Measurements from ENCODE around the gene LDLRAD4.

Gene LDLRAD4

DNA sequence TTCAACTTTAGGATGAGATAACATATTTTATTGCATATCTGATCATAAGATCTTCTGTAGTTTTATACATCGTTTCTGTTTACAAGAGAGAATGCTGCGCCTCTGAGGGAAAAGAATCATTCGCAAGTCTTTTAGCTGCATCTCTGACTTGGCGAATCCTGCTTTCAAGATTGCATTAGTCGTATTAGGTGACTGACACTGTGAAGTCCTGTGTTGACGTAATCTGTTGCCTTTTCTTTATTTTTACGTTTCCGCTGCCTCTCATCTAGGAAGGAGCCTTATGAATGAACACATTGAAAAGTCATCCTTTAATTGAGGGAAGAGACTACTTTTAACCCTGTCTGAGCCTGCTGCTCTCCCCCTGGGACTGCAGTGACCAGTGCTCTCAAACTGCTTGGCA, 101.5 kb downstream of the LDLRAD4 start:
- no peak overlapping the region for H3K4me3 ChIP-seq (ENCODE audit: low read depth in 1 of 2, low read length in 2 of 2)
- H3K9me3 ChIP-seq (ENCODE audit: insufficient read depth, low read length, severe bottlenecking) = peaks cover 3% of the 10 kb centered on the region
- H2AFZ ChIP-seq (ENCODE audit: low read depth, low read length) = no peak overlapping the region
- TF ChIP-seq, protein P1, sequence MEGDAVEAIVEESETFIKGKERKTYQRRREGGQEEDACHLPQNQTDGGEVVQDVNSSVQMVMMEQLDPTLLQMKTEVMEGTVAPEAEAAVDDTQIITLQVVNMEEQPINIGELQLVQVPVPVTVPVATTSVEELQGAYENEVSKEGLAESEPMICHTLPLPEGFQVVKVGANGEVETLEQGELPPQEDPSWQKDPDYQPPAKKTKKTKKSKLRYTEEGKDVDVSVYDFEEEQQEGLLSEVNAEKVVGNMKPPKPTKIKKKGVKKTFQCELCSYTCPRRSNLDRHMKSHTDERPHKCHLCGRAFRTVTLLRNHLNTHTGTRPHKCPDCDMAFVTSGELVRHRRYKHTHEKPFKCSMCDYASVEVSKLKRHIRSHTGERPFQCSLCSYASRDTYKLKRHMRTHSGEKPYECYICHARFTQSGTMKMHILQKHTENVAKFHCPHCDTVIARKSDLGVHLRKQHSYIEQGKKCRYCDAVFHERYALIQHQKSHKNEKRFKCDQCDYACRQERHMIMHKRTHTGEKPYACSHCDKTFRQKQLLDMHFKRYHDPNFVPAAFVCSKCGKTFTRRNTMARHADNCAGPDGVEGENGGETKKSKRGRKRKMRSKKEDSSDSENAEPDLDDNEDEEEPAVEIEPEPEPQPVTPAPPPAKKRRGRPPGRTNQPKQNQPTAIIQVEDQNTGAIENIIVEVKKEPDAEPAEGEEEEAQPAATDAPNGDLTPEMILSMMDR (IDR thresholded peaks at IDR 0.05; ENCODE audit: borderline replicate concordance, extremely low read depth, low read length, poor library complexity, severe bottlenecking) = no peak
- TF ChIP-seq EZH2 (IDR thresholded peaks at IDR 0.05; ENCODE audit: borderline replicate concordance, low read depth, low read length, severe bottlenecking) = no peak
- H3K27me3 ChIP-seq (ENCODE audit: insufficient read depth, low read length, poor library complexity) = no peaks in the 10 kb centered on the region
- H3K36me3 ChIP-seq (ENCODE audit: insufficient read depth, low read length) = no peaks in the 10 kb centered on the region
- no peak for ATAC-seq (ENCODE audit: insufficient read depth, low read depth)
- peaks cover 10% of the 10 kb centered on the region for H3K4me1 ChIP-seq (ENCODE audit: insufficient read depth, low read length)
- peaks cover 10% of the 10 kb centered on the region for H3K79me2 ChIP-seq (ENCODE audit: insufficient read depth, low read length)
- H3K9ac ChIP-seq (ENCODE audit: low read depth, low read length) = no peak overlapping the region
- no peak overlapping the region for H3K27ac ChIP-seq (ENCODE audit: low read length)
- H3K4me2 ChIP-seq (ENCODE audit: insufficient read depth, low read length) = no peak overlapping the region
- no peak for DNase-seq
- no peaks in the 10 kb centered on the region for H4K20me1 ChIP-seq (ENCODE audit: insufficient read depth, low read length)

DNA sequence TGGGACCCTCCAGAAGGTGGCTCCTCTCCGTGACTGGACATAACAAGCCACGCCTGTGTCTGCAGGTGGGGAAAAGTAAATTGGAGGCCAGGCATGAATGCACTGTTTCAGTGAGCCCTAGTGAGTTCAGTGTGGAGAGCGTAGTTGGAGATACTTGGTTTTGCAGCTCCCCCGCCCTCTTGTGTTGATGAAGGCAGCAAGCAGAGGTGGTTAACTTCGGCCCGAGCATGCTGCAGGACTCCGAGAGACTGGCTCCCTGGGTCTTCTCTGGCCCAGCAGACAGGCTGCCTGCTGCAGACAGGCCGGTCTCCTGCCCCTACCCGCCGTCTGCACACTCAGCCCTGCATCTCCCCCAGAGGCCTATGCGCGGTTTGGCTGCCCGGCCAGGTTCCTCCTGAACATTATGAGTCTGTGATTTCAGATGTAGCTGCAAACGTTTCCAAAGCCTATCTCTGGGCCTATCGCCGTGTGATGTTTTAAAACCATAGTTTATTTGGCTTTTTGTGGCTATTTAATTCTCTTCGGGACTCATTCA, 102.4 kb downstream of the LDLRAD4 start:
- H3K36me3 ChIP-seq (ENCODE audit: insufficient read depth, low read length) = no peaks in the 10 kb centered on the region; the same call in 1 of the 2 replicates
- H3K4me2 ChIP-seq (ENCODE audit: insufficient read depth, low read length) = no peak overlapping the region
- no peak overlapping the region for H3K9ac ChIP-seq (ENCODE audit: low read depth, low read length)
- no peak overlapping the region for H3K4me3 ChIP-seq (ENCODE audit: low read depth in 1 of 2, low read length in 2 of 2)
- no peaks in the 10 kb centered on the region for H3K27me3 ChIP-seq (ENCODE audit: insufficient read depth, low read length, poor library complexity)
- H3K4me1 ChIP-seq (ENCODE audit: insufficient read depth, low read length) = peaks cover 10% of the 10 kb centered on the region
- no peak overlapping the region for H2AFZ ChIP-seq (ENCODE audit: low read depth, low read length)
- no peak for DNase-seq
- no peak for ATAC-seq (ENCODE audit: insufficient read depth, low read depth)
- H3K9me3 ChIP-seq (ENCODE audit: insufficient read depth, low read length, severe bottlenecking) = no peaks in the 10 kb centered on the region
- no peak for TF ChIP-seq EZH2 (IDR thresholded peaks at IDR 0.05; ENCODE audit: borderline replicate concordance, low read depth, low read length, severe bottlenecking)
- TF ChIP-seq, protein P1 (IDR thresholded peaks at IDR 0.05; ENCODE audit: borderline replicate concordance, extremely low read depth, low read length, poor library complexity, severe bottlenecking) = no peak
- peaks cover 10% of the 10 kb centered on the region for H3K79me2 ChIP-seq (ENCODE audit: insufficient read depth, low read length)
- H3K27ac ChIP-seq (ENCODE audit: low read length) = no peak overlapping the region
- no peaks in the 10 kb centered on the region for H4K20me1 ChIP-seq (ENCODE audit: insufficient read depth, low read length)

DNA sequence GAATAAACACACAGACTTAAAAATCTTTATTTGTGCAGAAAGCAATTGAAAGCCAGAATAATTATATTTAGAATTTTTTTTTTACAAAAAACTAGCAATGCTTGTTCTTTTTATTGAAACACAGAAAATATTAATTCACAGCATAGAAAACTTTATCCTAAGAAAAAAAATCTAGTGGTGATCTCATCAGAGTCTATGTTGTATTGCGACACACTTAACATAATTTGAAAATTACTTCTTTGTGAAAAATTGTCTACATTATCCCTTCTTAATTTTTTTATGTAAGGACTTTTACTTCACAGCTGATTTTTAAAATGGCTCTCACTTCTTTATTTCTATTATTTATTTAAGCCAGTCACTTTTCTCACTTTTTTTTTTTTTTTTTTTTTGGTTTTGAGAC, 103.4 kb downstream of the LDLRAD4 start:
- H3K9me3 ChIP-seq (ENCODE audit: insufficient read depth, low read length, severe bottlenecking) = no peaks in the 10 kb centered on the region
- DNase-seq (no peak), ATAC-seq (ENCODE audit: insufficient read depth, low read depth) (no peak)
- peaks cover 10% of the 10 kb centered on the region for H3K79me2 ChIP-seq (ENCODE audit: insufficient read depth, low read length)
- H3K9ac ChIP-seq (ENCODE audit: low read depth, low read length) = no peak overlapping the region
- H3K4me2 ChIP-seq (ENCODE audit: insufficient read depth, low read length) = no peak overlapping the region
- no peaks in the 10 kb centered on the region for H4K20me1 ChIP-seq (ENCODE audit: insufficient read depth, low read length)
- H3K4me1 ChIP-seq (ENCODE audit: insufficient read depth, low read length) = peaks cover 10% of the 10 kb centered on the region
- no peak overlapping the region for H2AFZ ChIP-seq (ENCODE audit: low read depth, low read length)
- TF ChIP-seq EZH2 (IDR thresholded peaks at IDR 0.05; ENCODE audit: borderline replicate concordance, low read depth, low read length, severe bottlenecking) = no peak
- TF ChIP-seq, protein P1 (IDR thresholded peaks at IDR 0.05; ENCODE audit: borderline replicate concordance, extremely low read depth, low read length, poor library complexity, severe bottlenecking) = no peak
- H3K27me3 ChIP-seq (ENCODE audit: insufficient read depth, low read length, poor library complexity) = no peaks in the 10 kb centered on the region
- no peak overlapping the region for H3K4me3 ChIP-seq (ENCODE audit: low read depth in 1 of 2, low read length in 2 of 2)
- no peak overlapping the region for H3K27ac ChIP-seq (ENCODE audit: low read length)
- no peaks in the 10 kb centered on the region; the same call in 1 of the 2 replicates for H3K36me3 ChIP-seq (ENCODE audit: insufficient read depth, low read length)

Measured in DND-41 (cell line).